GM18502 (cell line): ENCODE data around the gene HMX3.

Experiments
- ATAC-seq: cut with Tn5 transposase; IDR thresholded peaks from one replicate; pipeline ENCODE4 v1.9.1; 2021; ENCODE audit warnings: mild to moderate bottlenecking; ENCODE audit not compliant: unreplicated experiment, poor library complexity

The HMX3 gene

GRCh38 chr10:123135415-123136141 is at the start of gene HMX3:
Gene HMX3 (plus strand): TSS chr10:123135970. CDS start chr10:123136051, 81 bp downstream.
- peak; percentile 48 for ATAC-seq

- ATAC-seq = no peak
Observed at GRCh38 chr10:123086281-123086680, 49.5 kb upstream of the HMX3 start.

- no peak for ATAC-seq
Observed at GRCh38 chr10:123087348-123087747, 48.4 kb upstream of the HMX3 start.

GRCh38 chr10:123087786-123088185 is 48.0 kb upstream of the HMX3 start:
- ATAC-seq = no peak

- no peak for ATAC-seq
Observed at GRCh38 chr10:123092635-123093414, 42.9 kb upstream of the HMX3 start.

GRCh38 chr10:123093489-123093888 is 42.3 kb upstream of the HMX3 start:
- no peak for ATAC-seq

- no peak for ATAC-seq
Observed at GRCh38 chr10:123096452-123096851, 39.3 kb upstream of the HMX3 start.

GRCh38 chr10:123097039-123097438 is 38.7 kb upstream of the HMX3 start:
- ATAC-seq = no peak

GRCh38 chr10:123100030-123100762 is 35.6 kb upstream of the HMX3 start:
- ATAC-seq = no peak

- no peak for ATAC-seq
Observed at GRCh38 chr10:123101872-123102271, 33.9 kb upstream of the HMX3 start.

- ATAC-seq = no peak
Observed at GRCh38 chr10:123102673-123103072, 33.1 kb upstream of the HMX3 start.

GRCh38 chr10:123103944-123104343 is 31.8 kb upstream of the HMX3 start:
- no peak for ATAC-seq

- no peak for ATAC-seq
Observed at GRCh38 chr10:123109466-123109865, 26.3 kb upstream of the HMX3 start.

- no peak for ATAC-seq
Observed at GRCh38 chr10:123117644-123118417, 17.9 kb upstream of the HMX3 start.

GRCh38 chr10:123119081-123119480 is 16.7 kb upstream of the HMX3 start:
- no peak for ATAC-seq

GRCh38 chr10:123126246-123126645 is 9.5 kb upstream of the HMX3 start:
- ATAC-seq = no peak

GRCh38 chr10:123129618-123130271 is 6.0 kb upstream of the HMX3 start:
- ATAC-seq = no peak

GRCh38 chr10:123132576-123133477 is 2.9 kb upstream of the HMX3 start:
- ATAC-seq = no peak
